ENCODE data around the gene WASHC4. TPM values are rescaled to one million over a fixed set of nuclear protein-coding genes. Genes with fewer than 3 reads are reported as not detected.

Gene WASHC4
- total and polyA plus RNA-seq, 2 donors (not counting 3 experiments of a cell fraction or from before 2014, with no cell fraction given) = 30.4 to 123 TPM

GRCh38 chr12:105078712-105079570 is 28.6 kb upstream of the WASHC4 start:
- Histone ChIP-seq H3K36me3 (ENCODE audit: control insufficient read depth in 2 of 2, extremely low read depth in 1 of 2, insufficient read depth in 2 of 2, low read length in 2 of 2) (no peaks in the 10 kb centered on the region), H3K79me2 (ENCODE audit: control insufficient read depth, insufficient read depth, low read length) (no peaks in the 10 kb centered on the region), H3K4me3 (replicated peaks in 1 of 3; ENCODE audit: insufficient read depth in 1 of 3, low read depth in 1 of 3, low read length in 3 of 3) (no peak overlapping the region), H3K27ac (ENCODE audit: insufficient read depth, low read depth, low read length) (no peak overlapping the region), H3K4me2 (ENCODE audit: insufficient read depth, low read length) (no peak overlapping the region), H3K27me3 (ENCODE audit: control insufficient read depth in 2 of 2, insufficient read depth in 2 of 2, low read length in 2 of 2) (no peaks in the 10 kb centered on the region), H3K9ac (replicated peaks; ENCODE audit: extremely low read depth, insufficient read depth, low read length) (no peak overlapping the region), H2AFZ (ENCODE audit: low read depth, low read length) (no peak overlapping the region), H3K4me1 (ENCODE audit: control insufficient read depth, extremely low read depth, insufficient read depth, low read length) (peaks cover 5% of the 10 kb centered on the region), H4K20me1 (replicated peaks; ENCODE audit: control insufficient read depth, extremely low read depth, insufficient read depth, low read length) (no peaks in the 10 kb centered on the region), H3K9me3 (replicated peaks; ENCODE audit: control insufficient read depth, insufficient read depth, low read length) (no peaks in the 10 kb centered on the region), H3K9me1 (replicated peaks; ENCODE audit: control insufficient read depth, extremely low read depth, insufficient read depth, low read length) (no peaks in the 10 kb centered on the region)
- POLR2A ChIA-PET = no interaction called here
- dilution Hi-C loops (cut with MboI; ENCODE audit: extremely low pct_ligation_motif_present, low sequenced_read_pairs) = no loop called here
- intact Hi-C loops (cut with micrococcal nuclease) = no loop called here
- FAIRE-seq (no peak), DNase-seq (ENCODE audit: low read depth, low spot score) (no peak)
- no peak for TF ChIP-seq JUN (IDR thresholded peaks at IDR 0.05; ENCODE audit: borderline replicate concordance, insufficient read depth, insufficient read length, low read depth)
- TF ChIP-seq EZH2 (IDR thresholded peaks at IDR 0.05; ENCODE audit: borderline replicate concordance, low read depth, low read length, severe bottlenecking) = no peak
- TF ChIP-seq FOS (IDR thresholded peaks at IDR 0.05; ENCODE audit: borderline replicate concordance, insufficient read depth, low read length) = no peak
- no peak for TF ChIP-seq CTCF (IDR thresholded peaks at IDR 0.05; ENCODE audit: extremely low read depth in 1 of 2, insufficient read depth in 1 of 2, low read depth in 1 of 2, low read length in 2 of 2)
- no peak for TF ChIP-seq GATA2 (IDR thresholded peaks at IDR 0.05; ENCODE audit: insufficient read depth, insufficient read length, low read depth, low read length)
- TF ChIP-seq POLR2A (IDR thresholded peaks at IDR 0.05; ENCODE audit: low read depth, low read length) = no peak
- TF ChIP-seq MAX (IDR thresholded peaks at IDR 0.05; ENCODE audit: insufficient read depth, insufficient read length) = no peak
- no peak for TF ChIP-seq POLR2AphosphoS5 (IDR thresholded peaks at IDR 0.05; ENCODE audit: insufficient read depth, low read depth, low read length)
- no peak for TF ChIP-seq MYC (IDR thresholded peaks at IDR 0.05; ENCODE audit: low read depth, low read length)
- no TSS peak for BruUV-seq (replicated peaks)
- CTCF ChIA-PET = interaction anchor here (0.8 to 1.2 kb wide), 2 partner anchors 8 to 9 kb away, joined by 3 read pairs; no protein-coding TSS in a partner anchor
